ELR (cell line): Measurements from ENCODE around the gene LRIG1.

Source experiments
- DNase-seq: peaks from one replicate; pipeline ENCODE4 v3.0.0-alpha.2; 2015; ENCODE audit warnings: low read depth

The LRIG1 gene

DNA sequence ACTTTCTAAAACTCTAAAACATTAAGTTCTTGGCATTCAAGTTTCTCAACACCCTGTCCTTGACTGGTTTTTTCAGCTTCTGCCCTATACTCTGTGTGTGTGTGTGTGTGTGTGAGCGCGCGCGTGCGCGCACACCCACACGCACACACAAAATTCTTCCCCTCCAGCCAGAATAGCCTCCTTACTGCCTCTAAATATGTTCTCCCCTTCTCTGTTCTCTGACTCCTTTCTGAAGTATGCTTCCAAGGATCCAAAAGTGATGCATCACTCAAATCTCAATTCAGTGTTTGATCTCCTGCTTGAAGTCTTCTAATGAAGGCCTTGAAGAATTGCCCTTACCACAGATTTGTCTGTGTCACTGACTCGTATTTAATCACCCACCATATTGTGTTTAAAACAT lies 150.2 kb downstream of the LRIG1 start:
- no peak for DNase-seq

DNA sequence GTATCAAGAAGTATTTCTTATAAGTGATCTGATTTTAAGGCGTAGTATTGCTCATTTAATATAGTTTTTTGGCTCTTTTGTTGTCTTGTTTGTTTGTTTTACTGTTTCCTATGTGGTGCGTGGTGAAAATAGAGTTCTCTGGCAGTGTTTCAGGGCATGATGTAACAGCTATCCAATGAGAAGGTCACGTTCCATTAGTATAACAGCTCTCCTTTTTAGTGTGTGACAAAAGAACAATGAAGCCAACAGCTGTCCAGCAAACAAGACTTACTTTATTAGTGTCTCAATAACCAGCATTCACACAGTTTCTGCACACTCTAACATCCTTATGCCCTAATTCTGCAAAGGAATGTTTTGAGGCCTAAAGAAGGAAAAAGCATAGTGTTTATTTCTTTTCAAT lies 152.1 kb downstream of the LRIG1 start:
- no peak for DNase-seq

DNA sequence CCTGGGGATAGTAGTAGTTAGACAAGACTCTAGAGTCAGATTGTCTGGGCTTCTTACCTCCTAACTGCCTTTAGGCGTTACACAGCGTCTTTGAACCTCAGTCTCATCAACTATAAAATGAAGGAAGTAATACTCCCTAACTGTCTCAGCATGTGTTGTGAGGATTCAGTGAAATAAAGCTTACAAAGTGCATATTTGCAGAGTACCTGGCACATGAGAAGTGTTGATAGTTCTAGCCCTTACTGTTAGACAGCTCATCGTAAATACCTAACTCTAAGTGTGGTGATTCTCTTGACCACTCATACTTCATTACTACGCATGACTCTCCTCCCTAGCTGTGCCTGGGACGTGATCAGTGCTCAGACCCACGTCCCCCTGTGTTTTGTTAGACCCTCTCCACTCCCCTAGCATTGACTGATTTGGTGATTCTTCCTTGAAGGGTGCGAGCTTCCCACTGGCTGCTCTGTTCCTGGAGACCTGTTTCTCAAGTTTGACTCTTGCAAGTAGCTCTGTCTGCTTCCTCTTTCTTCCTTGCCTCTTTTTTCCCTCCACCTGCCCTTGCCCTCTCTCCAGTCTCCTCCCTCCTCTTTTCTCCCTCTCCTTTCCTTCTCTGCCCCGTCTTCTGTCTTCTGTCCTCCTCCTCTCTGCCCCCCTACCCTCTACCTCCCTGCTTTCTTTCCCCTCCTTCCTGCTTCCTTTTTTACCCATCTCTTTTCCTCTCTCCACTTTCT lies 155.8 kb downstream of the LRIG1 start:
- no peak for DNase-seq

DNA sequence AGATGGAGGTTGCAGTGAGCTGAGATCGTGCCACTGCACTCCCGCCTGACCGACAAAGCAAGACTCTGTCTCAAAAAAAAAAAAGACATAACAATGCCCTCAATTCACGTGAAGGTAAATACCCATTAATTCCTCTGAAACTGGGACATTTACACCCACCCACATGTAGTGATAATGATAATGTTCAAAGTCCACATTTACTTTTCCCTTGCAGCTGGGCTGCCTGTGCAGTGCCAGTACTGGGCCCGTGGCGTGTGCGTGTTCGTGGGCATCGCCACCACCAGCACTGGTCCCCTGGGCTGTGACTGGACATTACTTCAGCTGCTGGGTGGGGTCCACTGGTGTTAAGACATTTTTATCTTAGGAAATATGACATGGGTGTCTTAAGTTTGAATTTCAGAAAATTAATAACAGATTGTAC lies 156.4 kb downstream of the LRIG1 start:
- no peak for DNase-seq

DNA sequence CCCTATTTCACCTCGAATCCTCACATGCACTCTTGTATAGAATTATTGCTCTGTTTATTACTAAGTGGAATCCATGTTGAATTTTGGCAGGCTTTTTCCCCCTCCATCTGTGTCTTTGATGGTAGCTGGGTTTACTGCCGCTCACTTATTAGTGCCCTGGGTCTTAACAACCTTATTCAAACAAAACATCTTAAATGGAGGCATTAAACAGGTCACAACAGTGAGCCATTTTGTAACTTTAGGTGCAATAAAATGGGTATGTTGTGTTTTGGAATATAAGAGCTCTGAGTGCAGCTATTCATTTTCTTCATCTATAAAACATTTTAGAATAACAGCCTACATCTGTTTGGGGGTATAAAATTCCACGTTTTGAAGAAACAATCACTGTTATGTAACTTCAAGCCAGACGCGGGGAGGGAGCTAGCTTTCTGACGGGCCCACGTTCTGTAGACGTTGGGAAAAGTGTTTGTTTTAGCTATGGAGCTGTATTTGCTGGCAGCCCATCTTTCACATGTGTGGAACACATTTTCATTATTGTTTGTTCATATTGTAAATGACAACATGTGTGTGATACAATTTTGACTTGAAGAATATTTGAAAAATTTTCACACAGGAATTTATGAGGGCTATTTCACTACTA lies 158.0 kb downstream of the LRIG1 start:
- no peak for DNase-seq

DNA sequence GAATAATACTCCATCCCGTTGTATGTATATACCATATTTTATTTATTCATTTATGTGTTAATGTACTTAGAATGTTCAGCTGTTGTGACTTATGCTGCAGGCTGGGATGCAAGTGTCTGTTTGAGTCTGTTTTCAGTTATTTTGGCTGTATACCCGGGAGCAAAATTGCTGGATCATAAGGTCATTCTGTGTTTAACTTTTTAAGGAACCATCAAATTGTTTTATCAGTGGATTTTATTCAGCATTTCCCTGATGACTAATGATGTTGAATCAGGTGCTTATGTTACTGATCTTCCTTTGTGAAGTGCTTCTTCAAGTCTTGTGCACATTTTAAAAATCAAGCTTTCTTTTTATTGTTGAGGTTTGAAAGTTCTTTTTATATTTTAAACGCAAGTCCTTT lies 161.9 kb downstream of the LRIG1 start:
- DNase-seq, result peak; percentile 60

DNA sequence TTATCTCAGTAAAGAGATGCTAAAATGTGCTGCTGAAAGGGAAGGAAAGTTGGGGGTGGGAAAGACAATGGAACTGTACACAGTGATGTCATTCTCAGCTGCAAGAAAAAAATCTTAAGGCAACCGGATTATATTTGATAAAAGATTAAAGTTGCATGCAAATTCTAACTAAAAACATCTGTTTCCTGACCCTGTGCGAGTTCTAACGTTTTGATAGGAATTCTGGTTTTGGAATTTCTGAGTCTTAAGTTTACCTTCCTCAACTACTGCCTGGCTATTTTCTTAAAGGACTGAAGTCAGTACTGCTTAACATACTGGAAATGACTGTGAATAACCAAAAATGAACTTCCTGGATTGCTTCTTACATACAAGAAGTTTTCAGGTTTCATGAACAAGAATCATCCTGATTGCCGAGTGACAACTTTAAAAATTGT lies 164.5 kb downstream of the LRIG1 start:
- no peak for DNase-seq

DNA sequence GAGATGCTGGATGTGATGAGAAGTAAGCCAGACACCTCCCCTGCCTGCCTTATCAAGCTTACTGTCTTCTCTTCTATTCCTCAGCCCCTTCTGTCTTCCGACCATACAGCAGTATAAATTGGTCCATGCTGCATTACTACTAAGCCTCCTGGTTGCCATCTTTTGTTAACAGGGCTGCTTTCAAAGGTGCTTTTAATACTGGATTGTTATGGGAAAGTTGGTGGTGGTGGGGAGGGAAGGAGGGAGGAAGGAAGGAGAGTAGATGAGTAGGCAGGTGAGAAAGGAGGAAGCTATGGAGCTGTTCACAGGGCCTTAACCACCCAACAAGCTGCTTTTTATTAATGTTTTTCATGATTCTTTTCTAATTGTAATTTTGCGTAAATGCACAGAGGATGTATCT lies 165.2 kb downstream of the LRIG1 start:
- DNase-seq, result no peak
